CD4-positive, alpha-beta T cell treated with Interleukin-6 at 100 ng/mL for 8 hours (primary cell): ENCODE measurements around the gene NDUFB11.

Source experiments
- DNase-seq: peaks from one replicate; pipeline ENCODE4 v3.0.0-alpha.2; 2020; ENCODE audit warnings: mixed read lengths, low spot score

The NDUFB11 gene

DNA sequence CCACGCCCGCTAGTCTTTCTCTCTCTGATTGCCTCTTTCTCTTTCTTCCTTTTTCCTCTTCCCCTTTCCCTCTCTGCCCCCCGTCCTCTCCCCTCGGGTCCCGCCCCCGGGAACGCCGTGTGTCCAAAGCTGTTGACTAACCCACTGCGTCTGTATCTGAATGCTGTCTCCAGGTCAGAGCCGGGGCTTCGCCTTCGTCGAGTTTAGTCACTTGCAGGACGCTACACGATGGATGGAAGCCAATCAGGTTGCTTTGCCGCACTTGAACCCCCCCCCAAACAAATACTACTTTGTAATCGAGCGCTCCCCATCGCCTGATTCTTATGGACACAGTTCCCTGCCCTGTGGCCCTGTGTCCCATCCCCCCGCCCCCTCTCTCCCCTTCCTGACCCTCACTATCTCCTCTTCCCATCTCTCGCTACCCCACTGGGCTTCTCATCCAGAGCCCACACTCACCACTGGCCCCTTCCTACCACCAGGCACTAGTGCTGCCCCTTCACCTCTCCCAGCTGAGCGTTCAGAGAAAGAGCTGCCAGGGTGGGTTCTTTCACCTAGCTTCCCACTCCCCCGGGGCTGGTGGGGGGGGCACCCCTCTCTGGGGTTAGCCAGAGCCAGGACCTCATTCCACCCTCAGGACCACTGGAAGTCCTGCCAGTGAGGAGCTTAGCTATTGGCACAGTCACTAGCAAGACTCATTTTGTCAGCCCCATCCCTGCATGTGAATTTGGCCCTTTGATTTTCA lies 30.5 kb upstream of the NDUFB11 start:
- no peak for DNase-seq

DNA sequence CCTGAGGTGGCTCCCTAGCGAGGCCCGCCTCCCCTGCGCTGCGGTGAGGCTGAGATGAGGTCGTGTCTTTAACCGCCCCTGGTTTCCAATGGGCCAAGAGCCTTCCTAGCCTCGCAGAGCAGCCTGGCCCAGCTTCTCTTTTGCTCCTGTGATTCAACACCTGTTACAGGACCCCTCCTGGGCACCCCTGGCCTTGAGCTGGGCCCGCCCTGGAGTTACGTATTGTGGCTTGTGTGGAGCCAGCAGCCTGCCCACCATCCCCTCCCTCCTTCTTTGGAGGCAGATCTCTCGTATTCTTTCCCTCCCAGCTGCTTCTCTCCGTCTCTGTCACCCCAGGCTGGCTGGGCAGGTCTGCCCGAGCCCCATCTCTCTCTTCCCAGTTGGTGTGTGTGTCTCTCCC lies 29.9 kb upstream of the NDUFB11 start:
- no peak for DNase-seq

DNA sequence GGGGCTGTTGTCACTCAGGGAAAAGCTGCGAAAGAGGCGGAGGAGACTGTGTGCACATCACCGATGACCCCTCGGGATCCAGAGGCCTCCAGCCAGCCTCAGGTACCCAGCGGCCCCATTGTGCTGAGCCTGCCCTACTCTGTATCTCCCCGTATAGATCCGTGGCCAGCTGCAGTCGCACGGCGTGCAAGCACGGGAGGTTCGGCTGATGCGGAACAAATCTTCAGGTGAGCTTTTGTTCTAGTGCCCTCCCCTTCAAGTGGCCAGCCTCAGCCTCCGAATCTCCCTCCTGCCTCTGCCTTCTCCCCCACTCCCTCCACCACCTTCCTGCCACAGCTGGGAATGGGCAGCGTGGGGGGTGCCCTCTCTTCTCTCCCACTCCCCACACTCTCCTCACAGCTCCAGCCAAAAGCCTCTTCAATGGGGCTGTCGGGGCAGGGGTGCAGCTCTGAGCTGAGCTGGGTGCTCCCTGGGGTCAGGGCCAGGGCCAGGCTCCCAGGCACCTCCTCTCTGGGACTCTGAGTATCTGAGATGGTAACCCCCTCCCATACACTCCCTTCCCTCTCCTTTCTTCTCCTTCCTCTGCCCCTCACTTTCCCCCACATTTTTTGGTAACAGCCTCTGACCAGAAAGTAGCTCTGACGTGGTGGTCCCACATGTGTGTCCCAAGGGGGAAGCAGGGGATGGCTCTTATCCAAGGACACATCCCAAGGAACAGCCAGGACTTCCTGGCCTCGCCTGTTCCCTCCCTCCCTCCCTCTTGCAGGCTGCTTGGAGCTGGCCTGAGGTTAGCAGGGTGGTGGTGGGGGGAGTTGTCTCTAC lies 28.7 kb upstream of the NDUFB11 start:
- DNase-seq = no peak

DNA sequence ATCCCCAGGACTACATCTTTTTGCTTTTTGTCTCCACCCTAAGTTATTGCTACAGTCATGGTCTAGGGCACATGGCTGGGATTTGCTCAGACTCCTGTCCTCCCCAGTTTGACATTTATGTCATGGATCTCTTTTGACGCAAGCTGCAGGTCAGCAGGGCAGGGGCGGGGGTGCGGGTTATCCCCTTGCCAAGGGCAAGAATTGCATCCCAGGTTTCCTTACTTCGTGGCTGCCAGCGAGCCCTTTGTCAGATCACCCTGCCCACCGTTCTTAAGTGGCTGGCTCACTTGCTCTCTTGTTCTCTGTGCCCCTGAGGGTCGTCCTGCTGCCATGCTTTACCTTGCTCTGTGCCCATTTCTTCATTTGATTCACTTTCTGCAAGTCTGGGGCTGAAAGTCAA lies 28.0 kb upstream of the NDUFB11 start:
- no peak for DNase-seq

DNA sequence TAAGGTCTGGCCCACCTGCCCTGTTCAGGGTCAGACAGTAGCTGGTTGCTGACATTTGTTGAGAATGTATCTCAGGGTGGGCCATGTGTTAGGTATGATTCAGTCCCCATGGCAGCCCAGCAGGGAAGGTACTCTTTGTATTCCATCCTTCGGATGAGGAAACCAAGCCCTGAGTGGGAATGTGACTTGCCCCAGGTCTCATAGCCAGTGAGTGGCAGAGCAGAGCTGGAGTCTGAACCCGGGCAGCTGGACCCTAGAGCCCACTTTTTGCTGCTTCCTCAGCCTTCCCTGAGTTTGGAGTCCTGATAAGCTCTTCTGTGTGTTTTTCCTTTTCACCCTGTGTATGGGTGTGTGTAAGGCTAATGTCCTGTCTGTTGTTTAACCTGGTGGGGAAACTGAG lies 27.5 kb upstream of the NDUFB11 start:
- DNase-seq = no peak

DNA sequence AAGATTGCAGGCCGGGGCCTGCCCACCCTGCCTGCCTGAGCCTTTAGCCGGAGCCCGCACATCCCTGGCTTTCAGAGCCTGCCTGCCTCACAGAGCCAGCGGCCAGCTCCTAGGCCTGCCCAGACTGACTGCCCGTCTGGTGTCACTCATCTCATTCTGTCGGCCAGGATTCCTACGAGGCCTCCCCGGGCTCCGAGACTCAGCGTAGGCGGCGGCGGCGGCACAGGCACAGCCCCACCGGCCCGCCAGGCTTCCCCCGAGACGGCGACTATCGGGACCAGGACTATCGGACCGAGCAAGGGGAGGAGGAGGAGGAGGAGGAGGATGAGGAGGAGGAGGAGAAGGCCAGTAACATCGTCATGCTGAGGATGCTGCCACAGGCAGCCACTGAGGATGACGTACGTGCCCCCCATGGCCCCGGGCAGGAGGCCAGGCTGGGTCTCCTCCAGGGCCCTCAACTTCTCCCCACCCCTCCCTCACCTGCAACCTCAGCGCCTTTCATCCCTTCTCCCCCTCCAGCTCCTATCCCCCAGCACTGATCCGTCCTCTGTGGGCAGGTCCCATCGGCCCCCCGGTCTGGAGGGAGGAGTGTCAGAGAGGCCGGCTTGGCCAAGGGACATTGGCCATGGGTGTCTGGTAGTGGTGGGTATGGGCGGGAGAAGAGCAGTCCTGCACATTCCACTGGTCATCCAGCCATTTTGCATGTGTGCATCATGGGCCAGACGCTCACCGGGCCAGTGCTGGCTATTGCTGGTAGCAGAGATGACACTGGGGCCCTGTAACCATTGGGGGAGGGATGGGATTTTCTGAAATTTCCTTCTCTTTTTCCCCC lies 26.6 kb upstream of the NDUFB11 start:
- no peak for DNase-seq

DNA sequence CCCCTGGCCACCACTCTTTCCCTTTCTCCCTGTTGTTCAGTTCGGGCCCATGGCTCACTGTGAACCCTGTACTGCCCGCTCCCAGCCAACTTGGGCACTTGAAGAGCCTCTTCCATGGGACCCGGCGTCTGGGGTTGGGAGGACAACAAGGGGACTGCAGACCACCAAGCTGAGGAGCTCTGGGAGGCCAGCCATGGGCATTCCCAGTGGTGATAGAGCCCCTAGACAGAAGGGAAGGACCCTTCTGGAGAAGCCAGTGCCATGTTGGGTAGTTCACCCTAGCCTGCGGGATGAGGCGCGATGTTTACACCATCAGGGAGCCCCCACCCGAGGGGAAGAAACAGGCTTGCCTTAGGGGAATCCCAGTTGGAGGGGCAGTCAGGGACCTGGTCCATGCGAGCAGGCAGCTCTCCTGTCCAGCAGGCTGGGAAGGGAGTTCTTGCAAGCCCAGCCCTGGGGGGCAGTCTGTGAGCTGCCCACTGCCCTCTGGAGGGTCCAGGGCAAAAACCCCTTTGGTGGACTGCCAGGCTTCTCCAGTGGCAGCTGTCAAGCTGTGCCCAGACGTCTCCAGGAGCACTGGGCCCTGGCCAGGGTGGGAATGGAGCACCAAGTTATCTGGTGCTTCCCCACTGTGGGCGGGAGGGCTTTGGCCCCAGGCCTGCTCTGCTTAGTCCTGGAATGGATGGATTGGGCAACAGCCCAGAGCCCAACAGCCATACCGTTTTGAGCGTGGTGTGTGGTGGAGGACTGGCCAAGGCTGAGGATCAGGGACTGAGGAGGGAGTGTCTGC lies 25.4 kb upstream of the NDUFB11 start:
- DNase-seq = no peak

DNA sequence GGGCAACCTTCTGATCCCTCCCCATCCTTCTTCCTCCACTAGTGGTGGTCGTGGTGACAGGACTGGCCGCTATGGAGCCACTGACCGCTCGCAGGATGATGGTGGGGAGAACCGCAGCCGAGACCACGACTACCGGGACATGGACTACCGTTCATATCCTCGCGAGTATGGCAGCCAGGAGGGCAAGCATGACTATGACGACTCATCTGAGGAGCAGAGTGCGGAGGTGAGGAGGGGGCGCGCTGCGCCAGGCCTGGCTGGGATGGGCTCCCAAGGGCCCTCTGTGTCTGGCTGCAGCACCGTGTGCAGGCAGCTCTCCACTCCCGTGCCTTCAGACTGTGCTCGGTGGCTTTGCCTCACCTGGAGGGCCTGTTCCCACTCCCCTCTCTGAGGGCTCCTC lies 24.8 kb upstream of the NDUFB11 start:
- no peak for DNase-seq

DNA sequence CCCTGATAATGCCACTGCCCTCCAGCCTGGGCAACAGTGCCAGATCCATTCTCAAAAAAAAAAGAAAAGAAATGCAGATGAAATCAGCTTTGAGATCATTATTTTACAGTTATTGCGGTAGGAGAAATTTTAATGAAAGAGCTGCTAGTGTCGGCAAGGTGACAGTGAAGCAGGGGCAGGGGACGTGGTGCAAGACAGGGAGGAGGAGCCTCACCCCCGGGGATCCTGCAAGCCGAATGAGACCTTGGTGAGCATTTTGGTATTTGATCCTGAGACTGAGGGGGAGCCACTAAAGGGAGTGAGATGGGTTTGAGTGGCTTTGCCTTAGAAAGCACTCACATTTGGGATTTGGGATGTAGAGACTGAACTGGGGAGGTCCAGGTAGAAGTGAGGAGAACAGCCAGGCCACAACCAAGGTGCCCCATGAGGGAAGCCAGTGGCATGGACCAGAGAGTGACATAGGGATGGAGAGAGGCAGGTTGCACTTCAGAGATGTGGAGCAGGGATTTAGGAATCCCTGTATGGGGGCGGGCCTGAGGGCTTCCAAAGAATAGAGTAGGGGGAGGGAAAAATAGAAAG lies 24.1 kb upstream of the NDUFB11 start:
- no peak for DNase-seq

DNA sequence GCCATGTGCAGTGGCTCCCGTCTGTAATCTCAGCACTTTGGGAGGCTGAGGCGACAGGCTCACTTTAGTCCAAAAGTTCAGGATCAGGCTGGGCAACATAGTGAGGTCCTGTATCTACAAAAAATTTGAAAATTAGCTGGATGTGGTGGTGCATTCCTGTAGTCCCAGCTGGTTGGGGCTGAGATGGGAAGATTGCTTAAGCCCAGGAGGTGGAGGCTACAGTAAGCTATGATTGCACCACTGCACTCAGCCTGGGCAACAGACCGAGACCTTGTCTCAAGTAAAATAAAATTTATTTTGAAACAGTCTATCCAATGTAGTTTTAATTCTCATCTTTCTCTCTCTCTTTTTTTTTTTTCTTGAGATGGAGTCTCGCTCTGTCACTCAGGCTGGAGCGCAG lies 21.6 kb upstream of the NDUFB11 start:
- DNase-seq = no peak

DNA sequence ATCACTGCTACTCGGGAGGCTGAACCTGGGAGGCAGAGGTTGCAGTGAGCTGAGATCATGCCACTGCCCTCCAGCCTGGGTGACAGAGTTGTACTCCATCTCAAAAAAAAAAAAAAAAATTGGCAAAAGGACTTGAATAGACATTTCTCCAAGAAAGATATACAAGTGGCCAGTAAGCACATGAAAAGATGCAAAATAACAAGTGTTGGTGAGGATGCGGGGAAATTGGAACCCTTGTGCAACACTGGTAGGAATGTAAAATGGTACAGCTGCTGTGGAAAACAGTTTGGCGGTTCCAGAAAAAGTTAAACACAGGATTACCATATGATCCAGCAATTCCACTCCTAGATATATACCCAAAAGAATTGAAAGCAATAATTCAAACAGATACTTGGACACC lies 19.9 kb upstream of the NDUFB11 start:
- no peak for DNase-seq

DNA sequence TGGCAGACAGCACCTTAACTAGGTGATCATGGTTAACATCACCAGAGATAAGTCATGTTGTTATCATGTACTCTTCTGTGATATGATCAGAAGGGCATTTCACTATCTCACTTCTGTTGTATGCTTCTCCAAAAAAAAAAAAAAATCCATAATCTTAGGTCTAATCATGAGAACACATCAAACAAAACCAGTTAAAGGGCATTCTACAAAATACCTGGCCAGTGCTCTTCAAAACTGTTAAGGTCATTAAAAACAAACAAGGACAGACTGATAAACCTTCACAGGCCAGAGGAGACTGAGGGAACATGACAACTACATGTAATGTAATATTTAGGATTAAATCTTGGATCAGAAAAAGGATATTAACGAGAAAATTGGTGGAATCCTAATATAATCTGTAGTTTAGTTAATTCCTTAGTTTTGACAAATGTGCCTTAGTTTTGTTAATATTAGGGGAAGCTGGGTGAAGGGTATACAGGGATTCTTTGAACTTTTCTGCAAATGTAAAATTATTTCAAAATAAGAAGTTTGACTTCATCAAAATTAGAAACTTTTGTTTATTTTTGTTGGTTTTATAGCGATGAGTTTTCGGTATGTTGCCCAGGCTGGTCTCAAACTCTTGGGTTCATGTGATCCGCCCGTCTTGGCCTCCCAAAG lies 18.6 kb upstream of the NDUFB11 start:
- DNase-seq = no peak

DNA sequence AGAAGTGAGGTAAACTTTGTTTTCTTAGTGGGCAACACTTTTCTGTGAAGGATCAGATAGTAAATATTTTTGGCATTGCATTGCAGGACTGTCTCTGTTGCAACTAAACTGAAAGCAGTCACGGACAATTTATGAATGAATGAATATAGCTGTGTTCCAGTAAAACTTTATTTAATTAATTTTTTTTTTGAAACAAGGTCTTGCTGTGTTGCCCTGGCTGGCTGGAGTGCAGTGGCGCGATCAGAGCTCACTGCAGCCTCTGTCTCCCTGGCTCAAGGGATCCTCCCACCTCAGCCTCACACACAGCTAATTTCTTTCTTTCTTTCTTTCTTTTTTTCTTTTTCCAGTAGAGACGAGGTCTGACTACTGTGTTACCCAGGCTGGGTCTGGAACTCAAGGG lies 16.3 kb upstream of the NDUFB11 start:
- DNase-seq = no peak

DNA sequence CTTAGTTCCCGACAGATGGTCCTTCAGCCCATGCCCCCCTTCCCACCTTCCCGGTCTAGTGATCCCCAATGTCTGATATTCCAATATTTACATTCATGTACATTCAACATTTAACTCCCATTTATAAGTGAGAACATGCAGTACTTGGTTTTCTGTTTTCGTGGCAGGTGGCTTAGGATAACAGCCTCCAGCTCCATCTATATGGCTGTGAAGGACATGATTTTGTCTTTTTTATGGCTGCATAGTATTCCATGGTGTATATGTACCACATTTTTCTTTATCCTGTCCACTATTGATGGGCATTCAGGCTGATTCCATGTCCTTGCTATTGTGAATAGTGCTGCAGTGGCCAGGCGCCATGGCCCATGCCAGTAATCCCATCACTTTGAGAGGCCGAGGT lies 14.3 kb upstream of the NDUFB11 start:
- no peak for DNase-seq

DNA sequence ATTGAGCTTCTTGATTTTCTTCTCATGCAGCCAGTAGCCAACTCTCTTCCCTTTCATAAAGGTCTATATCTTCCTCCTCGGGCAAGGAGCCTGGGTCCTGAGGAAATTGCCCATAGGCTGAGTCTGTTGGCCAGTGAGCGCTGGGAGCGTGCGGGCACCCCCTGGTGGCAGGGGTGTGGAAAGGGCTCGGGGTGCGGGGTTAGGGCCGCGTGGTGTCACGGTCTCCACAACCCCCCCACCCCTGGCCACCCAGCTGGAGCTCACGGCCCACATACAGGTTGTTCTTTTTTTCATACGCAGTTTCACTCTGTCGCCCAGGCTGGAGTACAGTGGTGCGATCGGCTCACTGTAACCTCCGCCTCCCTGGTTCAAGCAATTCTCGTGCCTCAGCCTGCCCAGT lies 13.6 kb upstream of the NDUFB11 start:
- no peak for DNase-seq

DNA sequence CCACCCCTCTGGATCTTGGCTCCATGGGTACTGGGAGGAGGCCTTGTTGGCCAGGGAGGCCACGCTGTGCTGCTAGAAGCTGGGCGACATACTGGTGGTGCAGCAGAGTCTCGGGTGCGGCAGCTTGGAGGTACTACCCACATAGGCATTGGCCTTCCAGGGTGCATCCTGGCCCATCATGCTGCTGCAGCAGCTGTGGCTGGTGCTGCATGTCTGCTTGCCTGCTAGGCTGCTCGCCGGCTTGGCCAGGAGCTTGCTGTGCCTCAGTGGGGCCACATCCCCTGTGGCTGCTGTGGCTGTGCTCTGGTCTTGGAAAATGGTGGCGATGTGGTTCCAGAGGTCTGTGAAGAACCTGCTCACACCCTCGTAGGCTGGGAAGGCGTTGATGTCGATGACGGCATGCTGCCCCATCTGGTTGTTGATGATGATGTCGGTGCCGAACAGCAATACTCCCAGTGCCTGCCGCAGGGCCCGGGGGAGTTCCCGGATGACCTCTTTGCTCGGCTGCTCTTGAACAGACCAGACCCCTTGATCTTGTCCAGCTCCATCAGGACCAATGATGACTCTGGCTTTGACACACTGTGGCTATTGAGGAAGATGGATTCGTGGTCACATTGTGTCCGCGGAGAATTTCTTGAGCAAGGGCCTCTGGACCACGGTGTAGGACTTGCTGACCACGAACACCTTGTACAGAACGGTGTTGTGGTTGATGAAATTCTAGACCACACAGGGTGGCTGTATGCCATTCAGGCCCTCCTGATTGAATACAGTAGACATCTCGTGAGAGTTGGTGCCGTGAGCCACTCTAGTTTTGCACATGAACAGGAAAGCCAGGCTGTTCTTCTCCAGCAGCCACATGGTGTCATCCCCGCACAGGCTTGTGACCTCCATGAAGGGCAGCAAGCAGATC lies 12.4 kb upstream of the NDUFB11 start:
- DNase-seq = no peak

DNA sequence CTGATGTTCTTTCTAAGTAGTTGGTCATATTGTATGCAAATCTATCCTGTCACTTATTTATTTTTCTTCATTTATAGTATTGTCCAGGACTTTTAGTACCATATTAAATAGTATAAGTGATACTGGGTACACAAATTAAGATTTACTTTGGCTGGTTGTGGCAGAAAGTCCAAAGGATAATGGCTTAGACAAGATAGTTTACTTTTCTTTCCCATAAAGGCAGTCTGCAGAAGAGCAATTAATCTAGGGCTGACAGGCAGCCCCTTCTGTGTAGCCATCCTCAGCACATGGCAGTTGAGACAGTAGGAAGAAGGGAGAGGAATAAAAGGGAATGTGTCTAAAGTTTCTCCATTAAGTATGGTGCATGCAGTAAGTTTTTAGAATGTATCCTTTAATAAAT lies 6.9 kb upstream of the NDUFB11 start:
- DNase-seq = no peak

DNA sequence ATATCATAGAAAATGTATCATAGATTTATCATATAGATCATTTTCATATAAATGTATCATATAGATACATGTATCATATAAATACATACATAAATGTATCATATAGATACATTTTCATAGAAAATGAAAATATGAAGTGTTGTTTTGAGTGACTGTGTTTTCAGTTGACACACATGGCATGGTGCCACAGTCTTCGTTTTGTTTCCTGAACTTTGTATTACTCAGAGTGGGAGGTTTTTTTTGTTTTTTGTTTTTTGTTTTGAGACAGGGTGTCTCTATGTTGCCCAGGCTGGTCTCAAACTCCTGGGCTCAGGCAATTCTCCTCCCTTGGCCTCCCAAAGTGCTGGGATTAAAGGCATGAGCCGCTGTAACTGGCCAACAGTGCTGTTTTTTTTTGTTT lies 4.4 kb upstream of the NDUFB11 start:
- no peak for DNase-seq

DNA sequence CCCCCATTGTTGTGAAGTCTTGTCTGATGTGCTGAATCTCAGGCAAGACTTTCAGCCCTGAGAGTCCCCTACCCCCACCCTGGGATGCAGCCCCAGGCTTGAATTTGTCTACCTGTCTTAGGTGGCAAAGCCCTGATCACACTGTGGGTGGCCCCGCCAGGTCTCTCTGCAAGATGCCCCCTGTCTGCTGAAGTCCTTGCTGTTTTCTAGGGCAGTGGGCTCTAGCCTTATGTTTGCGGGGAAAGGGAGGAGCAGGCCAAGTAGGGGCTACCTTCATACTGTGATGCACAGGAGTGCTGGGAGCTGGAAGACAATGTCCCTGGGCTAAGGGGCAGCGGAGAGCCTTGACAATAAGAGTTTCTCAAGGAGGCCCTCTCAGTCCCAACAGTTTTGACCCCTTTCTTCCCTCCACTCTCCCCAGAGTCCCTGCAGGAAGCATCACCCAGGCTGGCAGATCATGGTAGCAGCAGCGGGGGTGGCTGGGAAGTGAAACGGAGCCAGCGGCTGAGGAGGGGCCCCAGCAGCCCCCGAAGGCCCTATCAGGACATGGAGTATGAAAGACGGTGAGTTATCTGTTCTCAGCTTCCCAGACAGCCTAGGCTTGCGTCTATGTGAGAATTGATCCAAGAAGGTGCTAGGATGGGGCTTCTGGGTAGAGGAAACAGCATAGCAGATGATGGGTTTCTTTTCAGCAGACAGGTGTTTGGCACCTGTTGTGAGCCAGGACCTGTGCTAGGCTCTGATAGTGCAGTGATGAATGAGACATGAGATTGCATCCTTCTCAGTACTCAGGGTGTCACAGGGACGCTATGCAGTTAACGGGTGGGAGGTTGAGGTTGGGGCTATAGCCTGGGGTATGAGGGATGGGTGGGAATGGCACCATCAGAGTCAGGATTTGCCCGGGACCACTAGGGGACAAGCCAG lies 2.7 kb upstream of the NDUFB11 start:
- DNase-seq = no peak
